K562 (cell line): ENCODE results near the gene ADRA2B. TPM values are rescaled to one million over a fixed set of nuclear protein-coding genes. Genes with fewer than 3 reads are reported as not detected.
A peak's percentile ranks its signal among the peaks of the same experiment; 100 is the strongest.

Experiments used
- CBFA2T2 ChIP-seq: fragments of 450-650 bp; conservative IDR thresholded peaks from 2 replicates; pipeline ENCODE4 v1.6.1; 2017; ENCODE audit warnings: mild to moderate bottlenecking
- CBX2 ChIP-seq: fragments of 200-600 bp; sonication (generic); IDR thresholded peaks from one replicate; pipeline ENCODE4 v1.6.1; 2012; ENCODE audit warnings: mild to moderate bottlenecking, low read length, inconsistent platforms; ENCODE audit not compliant: insufficient read depth, poor library complexity, severe bottlenecking
- GTF2A2 ChIP-seq: IDR thresholded peaks from 2 replicates; pipeline ENCODE4 v1.6.1; 2016; ENCODE audit warnings: mild to moderate bottlenecking, missing genetic modification characterization, missing compliant biosample characterization
- GTF2E2 ChIP-seq: fragments of 200-800 bp; sonication (Bioruptor generic); IDR thresholded peaks from 2 replicates; pipeline ENCODE4 v1.6.1; 2016; ENCODE audit warnings: missing genetic modification characterization, missing compliant biosample characterization
- HDAC2 ChIP-seq: fragments of 450-650 bp; IDR thresholded peaks from 2 replicates; pipeline ENCODE4 v1.6.1; 2016; ENCODE audit warnings: mild to moderate bottlenecking
- HMGN3 ChIP-seq: IDR thresholded peaks from 2 replicates; pipeline ENCODE4 v1.6.1; 2011; ENCODE audit warnings: borderline replicate concordance, low read depth, mild to moderate bottlenecking, mixed read lengths, low read length; ENCODE audit not compliant: insufficient read length; ENCODE audit errors: extremely low read depth
- HNRNPK ChIP-seq: fragments of 200-400 bp; formaldehyde crosslinking; IDR thresholded peaks from one replicate; pipeline ENCODE4 v1.6.1; 2018; ENCODE audit warnings: mild to moderate bottlenecking, low read depth, low read length; ENCODE audit not compliant: poor library complexity, severe bottlenecking
- KDM1A ChIP-seq, 2 experiments: fragments of 450-650 bp; IDR thresholded peaks; 2 replicates each; pipeline ENCODE4 v1.6.1; 2016; ENCODE audit warnings: mild to moderate bottlenecking in 2 of 2
- MAFF ChIP-seq: IDR thresholded peaks from 2 replicates; pipeline ENCODE4 v1.6.1; 2012; ENCODE audit warnings: low read length, improper control_type of control experiment
- PHF8 ChIP-seq: fragments of 200-600 bp; sonication (generic); IDR thresholded peaks from 2 replicates; pipeline ENCODE4 v1.6.1; 2012; ENCODE audit warnings: mixed run types, mild to moderate bottlenecking, inconsistent platforms, low read length, moderate library complexity, borderline replicate concordance
- PKNOX1 ChIP-seq: fragments of 450-650 bp; IDR thresholded peaks from 2 replicates; pipeline ENCODE4 v1.6.1; 2016
- PRDM10 ChIP-seq: fragments of 450-650 bp; IDR thresholded peaks from 2 replicates; pipeline ENCODE4 v1.6.1; 2018; ENCODE audit not compliant: partially characterized antibody
- RBM34 ChIP-seq: fragments of 200-400 bp; formaldehyde crosslinking; IDR thresholded peaks from 2 replicates; pipeline ENCODE4 v1.6.1; 2018; ENCODE audit warnings: low read length, borderline replicate concordance; ENCODE audit not compliant: insufficient read depth
- SOX6 ChIP-seq: fragments of 450-650 bp; IDR thresholded peaks from 2 replicates; pipeline ENCODE4 v1.6.1; 2014; ENCODE audit warnings: mild to moderate bottlenecking
- SREBF1 ChIP-seq: fragments of 150-350 bp; IDR thresholded peaks from 2 replicates; pipeline ENCODE4 v1.6.1; 2014; ENCODE audit warnings: antibody characterized with exemption, low read depth, low read length, borderline replicate concordance
- ZBTB9 ChIP-seq: fragments of 450-650 bp; formaldehyde crosslinking; IDR thresholded peaks from 2 replicates; pipeline ENCODE4 v1.4.0; 2020; ENCODE audit warnings: mild to moderate bottlenecking, moderate library complexity
- ZNF766 ChIP-seq: fragments of 200-800 bp; sonication (Bioruptor generic); conservative IDR thresholded peaks from 2 replicates; pipeline ENCODE4 v1.6.1; 2016; ENCODE audit warnings: missing genetic modification characterization, missing compliant biosample characterization
- ZNF77 ChIP-seq: fragments of 250-450 bp; sonication (Bioruptor Pico); IDR thresholded peaks from 2 replicates; pipeline ENCODE4 v1.5.0; 2020
- polyA plus RNA-seq, 8 experiments: library from polyadenylated mRNA; depleted of rRNA in 4 of 8; stranded (reverse) in 5 of 8; unstranded in 3 of 8; fragments of >200 nt; fragmentation: Nextera tagmentation in 2 of 8; fragmentation: Illumina TruSeq in 1 of 8; extraction: Ambion mirVana in 2 of 8; extraction: Trizol in 1 of 8; gene quantifications; 2 replicates each; pipeline versions ENCODE4 v1.2.1 to v1.2.3, GENCODE V29; 2011 to 2014; ENCODE audit warnings: inconsistent platforms in 1 of 8, missing spikeins in 1 of 8
- total RNA-seq, 7 experiments: library from RNA; depleted of rRNA in 6 of 7; stranded (reverse); fragments of >200 nt in 6 of 7; fragmentation: Illumina TruSeq in 2 of 7; extraction: Trizol in 2 of 7; gene quantifications; 2 replicates each; pipeline versions ENCODE4 v1.2.1 to v1.2.3, GENCODE V29; 2011 to 2021; ENCODE audit warnings: low replicate concordance in 1 of 7

The ADRA2B gene
- total and polyA plus RNA-seq, 9 of the 15 experiments (the other 6 are each of a cell fraction or from before 2014, with no cell fraction given), result not detected

- TF ChIP-seq PRDM10 (peak; percentile 91), PKNOX1 (peak; percentile 69), CBX2 (no peak), SREBF1 (no peak), PHF8 (no peak), KDM1A (IDR thresholded peaks at IDR 0.05) (peak; percentile 43 to 48; a peak in 3 of 4 replicates), RBM34 (no peak), MAFF (peak; percentile 83), GTF2E2 (tag) (no peak), GTF2A2 (tag) (no peak), ZBTB9 (CRISPR knock-in tag) (no peak), CBFA2T2 (peak; percentile 70), HDAC2 (peak; percentile 51; the same call in 1 of the 2 replicates), HNRNPK (no peak), SOX6 (peak; percentile 33; the same call in 1 of the 2 replicates), HMGN3 (no peak), ZNF766 (CRISPR knock-in tag) (no peak), ZNF77 (CRISPR knock-in tag) (no peak)
Observed at GRCh38 chr2:96095116-96095636, 21.2 kb downstream of the ADRA2B start (continued).
